ENCODE data around the gene ST8SIA3. TPM values are rescaled to one million over a fixed set of nuclear protein-coding genes. Genes with fewer than 3 reads are reported as not detected.

The ST8SIA3 gene
- total RNA-seq: not detected in 2 replicates

DNA sequence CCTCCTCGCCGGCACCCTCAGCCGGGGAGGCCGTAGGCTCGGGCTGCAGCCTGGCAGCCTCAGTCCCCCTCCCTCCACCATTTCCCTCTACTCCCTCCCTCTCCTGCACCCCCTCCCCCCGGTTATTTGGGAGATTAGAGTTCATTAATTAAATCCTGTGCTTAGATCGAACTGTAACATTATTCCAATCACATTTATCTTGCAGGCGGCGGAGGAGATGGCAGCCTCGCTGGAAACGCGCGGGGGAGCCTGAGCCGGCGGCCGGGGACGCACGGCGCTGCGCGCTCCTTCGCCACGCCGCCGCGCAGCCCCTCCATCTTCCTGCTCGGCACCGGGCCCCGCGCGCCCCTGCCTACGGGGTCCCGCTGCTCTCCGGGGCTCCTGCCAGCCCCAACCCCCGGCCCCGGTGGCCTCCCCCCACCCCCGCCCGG lies at the start of gene ST8SIA3:
Gene ST8SIA3, plus strand, starts transcription at position 287 of the 431 bp plus-strand sequence. CDS start 290 bp downstream, outside the sequence.
- DNase-seq (ENCODE audit: low read depth, low spot score): no peak

DNA sequence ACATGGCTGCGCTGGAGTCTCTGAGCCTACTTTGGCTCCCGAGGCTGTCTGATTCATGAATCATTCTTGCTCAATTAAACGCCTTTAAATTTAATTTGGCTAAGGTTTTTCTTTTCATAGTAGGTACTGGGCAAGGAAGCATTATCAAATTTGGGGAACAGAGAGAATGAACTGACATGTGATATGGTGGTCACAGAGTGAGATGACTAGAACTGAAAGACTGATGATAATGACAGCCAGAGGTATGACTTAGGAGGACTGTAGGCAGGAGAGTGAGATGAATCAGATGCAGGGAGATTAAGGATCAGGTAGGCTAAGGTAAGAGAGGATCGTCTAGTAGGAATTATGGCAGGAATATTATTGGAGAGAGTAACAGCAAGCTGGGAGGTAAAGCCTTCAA lies 40.9 kb upstream of the ST8SIA3 start:
- DNase-seq (ENCODE audit: low read depth, low spot score): no peak

DNA sequence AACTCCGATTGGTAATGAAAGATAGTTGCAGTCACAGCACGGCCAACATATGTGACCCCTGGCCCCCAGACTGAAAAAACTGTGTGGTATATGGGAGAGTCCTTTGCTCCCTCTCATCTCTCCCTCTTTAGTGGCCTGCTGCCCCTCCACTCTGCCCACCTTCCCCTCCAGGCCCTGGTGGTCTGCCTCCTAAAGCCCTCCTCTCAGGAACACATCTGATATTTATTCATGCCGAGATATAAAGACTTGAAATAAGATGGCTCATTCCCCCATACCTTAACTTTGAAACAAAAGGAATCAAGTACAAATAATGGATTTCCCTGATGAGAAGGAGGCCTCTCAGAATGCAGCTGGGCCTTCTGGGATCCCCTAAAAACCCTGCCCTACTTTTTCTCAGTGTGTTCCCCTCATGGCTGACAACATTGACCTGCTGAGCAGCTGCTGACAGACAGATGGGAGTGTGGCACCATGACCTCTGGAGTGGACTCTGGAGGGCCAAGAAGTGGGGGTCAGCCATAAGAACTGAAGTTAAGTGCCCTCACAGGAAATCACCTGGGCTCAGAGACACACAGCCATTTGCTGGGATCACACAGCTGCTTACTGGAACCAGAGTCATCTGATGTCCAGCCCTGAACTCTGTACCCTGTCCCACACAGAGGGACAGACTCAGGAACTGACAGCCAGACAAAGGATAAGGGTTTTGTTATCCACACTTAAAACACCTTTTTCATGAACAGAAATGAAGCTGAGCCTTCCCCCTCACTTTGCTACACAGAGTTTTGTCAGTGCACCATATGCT lies 39.8 kb upstream of the ST8SIA3 start:
- no peak for DNase-seq (ENCODE audit: low read depth, low spot score)

- no peak for DNase-seq (ENCODE audit: low read depth, low spot score)
Observed at GRCh38 chr18:57320603-57321002, 31.8 kb upstream of the ST8SIA3 start.

GRCh38 chr18:57325491-57326166 lies 26.7 kb upstream of the ST8SIA3 start:
- no peak for DNase-seq (ENCODE audit: low read depth, low spot score)

GRCh38 chr18:57326718-57327323 lies 25.5 kb upstream of the ST8SIA3 start:
- DNase-seq (ENCODE audit: low read depth, low spot score): no peak

- no peak for DNase-seq (ENCODE audit: low read depth, low spot score)
Observed at GRCh38 chr18:57328665-57329064, 23.7 kb upstream of the ST8SIA3 start.

DNA sequence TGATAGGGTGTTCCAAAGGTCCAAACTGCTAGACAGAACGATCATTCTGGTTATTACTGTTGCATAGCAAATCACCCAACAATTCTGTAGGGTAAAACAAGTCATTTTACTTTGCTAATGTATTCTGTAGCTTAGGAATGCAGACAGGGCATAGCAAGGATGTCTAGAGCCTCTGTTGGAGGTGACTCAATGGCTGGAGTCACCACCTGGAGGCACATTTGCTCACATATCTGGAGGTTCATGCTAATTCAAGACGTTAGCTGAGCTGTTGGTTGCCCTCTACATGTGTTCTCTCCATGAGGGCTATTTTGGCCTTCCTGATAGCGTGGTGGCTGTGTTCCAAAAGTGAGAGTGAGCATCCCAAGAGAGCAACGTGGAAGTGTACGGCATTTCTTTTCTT lies 22.5 kb upstream of the ST8SIA3 start:
- DNase-seq (ENCODE audit: low read depth, low spot score): no peak

DNA sequence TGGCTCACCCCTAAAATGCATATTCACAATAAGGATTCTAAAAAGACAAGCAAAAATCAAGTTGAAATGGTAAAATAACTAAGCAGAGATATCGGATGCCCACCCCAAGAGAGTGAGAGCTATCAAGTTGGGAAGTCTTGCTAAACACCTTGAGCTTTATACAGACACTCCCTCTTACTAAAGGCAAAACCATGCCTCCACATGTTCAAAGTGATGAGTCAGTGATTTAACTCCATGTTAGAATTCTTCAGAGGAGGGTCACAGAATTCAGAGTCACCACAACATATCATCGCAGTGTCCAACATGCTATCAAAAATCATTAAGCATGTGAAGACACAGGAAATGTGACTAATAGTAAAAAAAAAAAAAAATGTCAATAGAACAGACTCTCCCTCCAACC lies 20.6 kb upstream of the ST8SIA3 start:
- no peak for DNase-seq (ENCODE audit: low read depth, low spot score)

DNA sequence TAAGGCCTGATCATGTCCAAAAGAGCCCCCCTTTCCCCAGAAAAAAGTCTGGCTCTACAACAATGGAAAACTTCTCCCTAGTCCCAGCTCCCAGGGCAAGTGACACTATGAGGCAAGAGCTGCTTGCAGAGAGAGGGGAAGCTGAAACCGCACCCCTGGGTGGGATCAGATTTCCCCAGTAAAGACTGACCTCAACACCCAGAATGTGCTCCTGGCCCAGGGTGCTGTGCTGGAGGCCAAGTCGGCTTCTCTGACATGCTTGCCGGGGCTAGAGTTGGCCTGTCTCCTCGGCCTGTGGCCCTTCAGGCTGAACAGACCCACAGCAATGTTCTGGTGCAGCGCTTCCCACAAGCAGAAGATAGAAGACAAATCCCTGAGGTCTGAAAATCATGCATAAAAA lies 18.4 kb upstream of the ST8SIA3 start:
- DNase-seq (ENCODE audit: low read depth, low spot score): no peak

DNA sequence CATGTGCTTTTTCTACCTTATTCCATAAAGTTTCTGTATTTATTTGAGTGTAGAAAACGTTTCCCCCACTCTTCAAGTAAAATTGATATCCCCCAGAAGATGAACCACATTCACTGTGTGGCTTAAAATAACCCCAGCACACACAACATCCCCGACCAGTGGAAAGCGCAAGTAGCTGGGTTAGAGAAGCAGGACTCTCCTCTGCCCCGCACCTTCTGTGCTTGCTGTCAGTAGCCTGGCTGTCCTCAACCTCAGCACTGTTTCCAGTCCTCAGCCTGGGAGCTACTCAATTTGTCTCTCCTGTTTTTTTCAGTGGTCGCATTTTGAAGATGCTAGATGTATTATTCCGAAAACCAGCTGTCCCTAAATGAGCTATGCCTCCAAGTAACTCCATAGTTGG lies 18.0 kb upstream of the ST8SIA3 start:
- DNase-seq (ENCODE audit: low read depth, low spot score): no peak

GRCh38 chr18:57336343-57336742 lies 16.0 kb upstream of the ST8SIA3 start:
- DNase-seq (ENCODE audit: low read depth, low spot score): no peak

DNA sequence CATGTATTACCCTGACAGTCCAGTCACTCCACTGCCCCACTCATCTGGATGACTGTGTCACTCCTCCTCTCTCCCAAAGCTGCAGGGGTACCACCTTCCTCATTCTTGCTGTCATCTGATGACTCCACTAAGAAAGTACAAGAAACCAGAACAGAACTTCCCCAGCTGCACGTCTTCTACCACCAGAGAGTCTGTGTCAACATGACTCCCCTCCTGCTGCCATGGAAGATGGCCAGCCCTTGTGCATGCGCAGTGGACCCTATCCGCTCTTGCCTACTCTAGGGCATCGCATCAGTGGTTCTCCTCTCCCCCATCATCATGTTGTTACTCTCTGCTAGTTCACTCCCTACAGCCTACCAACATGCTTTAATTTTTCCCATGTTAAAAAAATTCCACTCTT lies 14.5 kb upstream of the ST8SIA3 start:
- DNase-seq (ENCODE audit: low read depth, low spot score): no peak

- DNase-seq (ENCODE audit: low read depth, low spot score): no peak
Observed at GRCh38 chr18:57343833-57344232, 8.5 kb upstream of the ST8SIA3 start.

GRCh38 chr18:57346876-57347275 lies 5.5 kb upstream of the ST8SIA3 start:
- DNase-seq (ENCODE audit: low read depth, low spot score): no peak

GRCh38 chr18:57347784-57348183 lies 4.6 kb upstream of the ST8SIA3 start:
- DNase-seq (ENCODE audit: low read depth, low spot score): no peak

DNA sequence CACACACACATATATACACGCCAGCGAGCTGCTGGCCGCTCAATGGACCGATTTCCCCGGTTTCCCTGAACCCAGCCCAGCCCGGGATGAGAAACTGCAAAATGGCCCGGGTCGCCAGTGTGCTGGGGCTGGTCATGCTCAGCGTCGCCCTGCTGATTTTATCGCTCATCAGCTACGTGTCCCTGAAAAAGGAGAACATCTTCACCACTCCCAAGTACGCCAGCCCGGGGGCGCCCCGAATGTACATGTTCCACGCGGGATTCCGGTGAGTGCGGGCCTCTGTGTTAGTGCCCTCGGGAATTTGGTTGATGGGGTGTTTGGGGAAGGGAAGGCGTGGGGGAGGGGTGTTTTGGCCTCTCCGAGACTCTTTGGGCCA lies 392 bp downstream of the ST8SIA3 start:
- DNase-seq (ENCODE audit: low read depth, low spot score): no peak

- no peak for DNase-seq (ENCODE audit: low read depth, low spot score)
Observed at GRCh38 chr18:57353137-57353939, 981 bp downstream of the ST8SIA3 start.

GRCh38 chr18:57353940-57354461 lies 1.6 kb downstream of the ST8SIA3 start:
- no peak for DNase-seq (ENCODE audit: low read depth, low spot score)

DNA sequence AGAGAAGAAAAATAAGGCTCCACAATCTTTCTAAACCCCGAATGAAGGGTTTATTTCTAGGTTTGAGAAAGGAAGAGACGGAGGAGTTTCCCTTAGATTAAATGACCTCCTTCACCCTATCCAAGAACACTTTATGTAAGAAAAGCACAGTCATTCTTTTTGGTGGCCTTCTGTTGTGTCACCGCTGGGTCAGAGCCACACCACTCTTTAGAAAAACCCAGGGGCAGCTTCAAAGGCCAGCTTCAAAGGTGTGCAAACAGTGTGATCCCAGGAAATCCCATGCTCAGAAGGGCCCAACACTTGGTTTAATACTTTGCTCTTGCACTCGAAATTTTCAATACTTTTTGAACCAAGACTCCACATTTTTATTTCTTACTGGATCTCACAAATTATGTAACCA lies 7.1 kb downstream of the ST8SIA3 start:
- no peak for DNase-seq (ENCODE audit: low read depth, low spot score)

DNA sequence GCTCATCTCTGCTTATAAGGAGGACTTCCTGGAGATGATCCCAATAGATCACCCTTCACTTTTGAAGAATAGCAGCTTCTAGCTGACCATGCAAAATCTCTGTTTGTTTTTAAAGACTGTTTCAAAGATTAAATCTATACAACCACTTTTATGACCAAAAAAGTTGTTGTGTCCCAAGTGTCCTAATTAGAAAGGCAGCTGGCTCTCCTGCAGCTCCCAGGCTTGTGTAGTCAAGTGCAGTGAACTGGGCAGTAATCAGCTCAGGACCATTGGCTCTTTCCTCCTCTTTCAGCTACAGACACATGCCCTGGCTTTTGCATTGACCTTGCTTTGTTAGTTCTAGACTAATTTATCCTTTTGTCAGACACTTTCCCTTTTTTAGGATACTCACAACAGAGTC lies 10.4 kb downstream of the ST8SIA3 start:
- DNase-seq (ENCODE audit: low read depth, low spot score): no peak

Measured in pulmonary artery endothelial cell (primary cell).